ENCODE data around the gene HIVEP2.

Gene HIVEP2

DNA sequence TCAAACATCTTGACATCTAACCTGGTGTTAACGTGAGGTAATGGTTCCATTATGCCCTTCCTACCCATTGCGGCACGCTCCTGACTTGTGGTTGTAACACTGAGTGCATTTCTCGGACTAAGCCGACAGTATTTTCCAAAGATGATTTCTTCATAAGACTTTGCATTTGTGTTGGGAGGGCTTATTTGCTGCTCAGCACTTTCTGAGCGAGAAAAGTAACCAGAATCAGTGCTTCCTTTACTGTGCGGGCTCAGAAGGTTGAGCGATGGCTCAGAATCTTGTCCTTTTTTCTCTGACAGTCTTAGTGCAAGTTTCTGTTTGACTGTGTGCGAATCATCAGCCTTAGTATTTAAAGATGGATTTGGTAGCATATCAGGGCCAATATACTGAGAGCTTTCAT lies 171.7 kb downstream of the HIVEP2 start:
- no peak overlapping the region for H4K12ac ChIP-seq (ENCODE audit: low read depth, low read length)
- H3K18ac ChIP-seq (ENCODE audit: low read length), result no peak overlapping the region
- H2BK5ac ChIP-seq (ENCODE audit: low read depth, low read length, poor library complexity), result no peak overlapping the region
- H3K4me1 ChIP-seq (ENCODE audit: control insufficient read depth in 1 of 2, insufficient read depth in 2 of 2, low read length in 2 of 2), result no peaks in the 10 kb centered on the region
- no peaks in the 10 kb centered on the region for H3K27me3 ChIP-seq (ENCODE audit: insufficient read depth, low read length)
- WGBS (ENCODE audit: extremely low coverage, insufficient coverage, insufficient read length), result no CpG with 5 or more reads among the region's 9 CpGs
- H3K9me3 ChIP-seq (ENCODE audit: insufficient read depth, low read depth, low read length), result peaks cover 2% of the 10 kb centered on the region
- H3K4me3 ChIP-seq (ENCODE audit: low read depth, low read length), result no peak overlapping the region
- DNase-seq, result no peak
- H3K14ac ChIP-seq (ENCODE audit: low read length), result no peak overlapping the region
- no peaks in the 10 kb centered on the region for H3K79me1 ChIP-seq (ENCODE audit: low read length)
- no peak overlapping the region for H2BK120ac ChIP-seq (ENCODE audit: insufficient read depth, low read length, poor library complexity)
- no peaks in the 10 kb centered on the region for H3K79me2 ChIP-seq (ENCODE audit: control insufficient read depth, insufficient read depth, low read length, poor library complexity)
- H3K27ac ChIP-seq (ENCODE audit: low read depth, low read length), result no peak overlapping the region
- H3K4ac ChIP-seq (ENCODE audit: low read depth, low read length), result no peak overlapping the region
- H2BK12ac ChIP-seq (ENCODE audit: low read length), result no peak overlapping the region
- no peak overlapping the region for H4K91ac ChIP-seq (ENCODE audit: low read depth, low read length)
- no peak overlapping the region for H3K4me2 ChIP-seq (ENCODE audit: low read length)
- no peak overlapping the region for H3K9ac ChIP-seq (ENCODE audit: low read length)
- no peak overlapping the region for H2AK5ac ChIP-seq (ENCODE audit: low read length)
- no peak overlapping the region for H4K8ac ChIP-seq (ENCODE audit: low read depth, low read length)
- H3K36me3 ChIP-seq (ENCODE audit: control insufficient read depth in 1 of 2, insufficient read depth in 2 of 2, low read length in 2 of 2), result peaks cover 20 to 44% of the 10 kb centered on the region in 2 experiments
- no peak overlapping the region for H2AFZ ChIP-seq (ENCODE audit: insufficient read depth, low read length, poor library complexity)
- H3K23ac ChIP-seq (ENCODE audit: low read length), result no peak overlapping the region

GRCh38 chr6:142771162-142771561 lies 173.8 kb downstream of the HIVEP2 start:
- DNase-seq, result no peak
- no CpG with 5 or more reads among the region's 12 CpGs for WGBS (ENCODE audit: extremely low coverage, insufficient coverage, insufficient read length)

GRCh38 chr6:142765306-142765705 lies 179.7 kb downstream of the HIVEP2 start:
- H4K12ac ChIP-seq (ENCODE audit: low read depth, low read length), result no peak overlapping the region
- H3K18ac ChIP-seq (ENCODE audit: low read length), result no peak overlapping the region
- H3K4me3 ChIP-seq (ENCODE audit: low read depth, low read length), result no peak overlapping the region
- no peak overlapping the region for H3K23ac ChIP-seq (ENCODE audit: low read length)
- H3K4me1 ChIP-seq (ENCODE audit: control insufficient read depth in 1 of 2, insufficient read depth in 2 of 2, low read length in 2 of 2), result no peaks in the 10 kb centered on the region
- no peaks in the 10 kb centered on the region for H3K79me1 ChIP-seq (ENCODE audit: low read length)
- no peak overlapping the region for H3K4ac ChIP-seq (ENCODE audit: low read depth, low read length)
- H4K8ac ChIP-seq (ENCODE audit: low read depth, low read length), result no peak overlapping the region
- H2AFZ ChIP-seq (ENCODE audit: insufficient read depth, low read length, poor library complexity), result no peak overlapping the region
- no peak overlapping the region for H4K91ac ChIP-seq (ENCODE audit: low read depth, low read length)
- no peaks in the 10 kb centered on the region for H3K79me2 ChIP-seq (ENCODE audit: control insufficient read depth, insufficient read depth, low read length, poor library complexity)
- H2AK5ac ChIP-seq (ENCODE audit: low read length), result no peak overlapping the region
- H3K4me2 ChIP-seq (ENCODE audit: low read length), result no peak overlapping the region
- H2BK120ac ChIP-seq (ENCODE audit: insufficient read depth, low read length, poor library complexity), result no peak overlapping the region
- H3K36me3 ChIP-seq (ENCODE audit: control insufficient read depth in 1 of 2, insufficient read depth in 2 of 2, low read length in 2 of 2), result peaks cover 6 to 7% of the 10 kb centered on the region in 2 experiments
- H3K9me3 ChIP-seq (ENCODE audit: insufficient read depth, low read depth, low read length), result no peaks in the 10 kb centered on the region
- H3K9ac ChIP-seq (ENCODE audit: low read length), result no peak overlapping the region
- H3K27me3 ChIP-seq (ENCODE audit: insufficient read depth, low read length), result no peaks in the 10 kb centered on the region
- no peak for DNase-seq
- no peak overlapping the region for H3K14ac ChIP-seq (ENCODE audit: low read length)
- no peak overlapping the region for H2BK5ac ChIP-seq (ENCODE audit: low read depth, low read length, poor library complexity)
- WGBS (ENCODE audit: extremely low coverage, insufficient coverage, insufficient read length), result no CpG with 5 or more reads among the region's 1 CpG
- H2BK12ac ChIP-seq (ENCODE audit: low read length), result no peak overlapping the region
- no peak overlapping the region for H3K27ac ChIP-seq (ENCODE audit: low read depth, low read length)

More at GRCh38 chr6:142771162-142771561, 173.8 kb downstream of the HIVEP2 start:
- Histone ChIP-seq H2AFZ (ENCODE audit: insufficient read depth, low read length, poor library complexity) (no peak overlapping the region), H4K91ac (ENCODE audit: low read depth, low read length) (no peak overlapping the region), H3K27ac (ENCODE audit: low read depth, low read length) (no peak overlapping the region), H3K36me3 (ENCODE audit: control insufficient read depth in 1 of 2, insufficient read depth in 2 of 2, low read length in 2 of 2) (peaks cover 20 to 44% of the 10 kb centered on the region in 2 experiments), H2AK5ac (ENCODE audit: low read length) (no peak overlapping the region), H3K27me3 (ENCODE audit: insufficient read depth, low read length) (no peaks in the 10 kb centered on the region), H3K4me2 (ENCODE audit: low read length) (no peak overlapping the region), H4K8ac (ENCODE audit: low read depth, low read length) (no peak overlapping the region), H3K9ac (ENCODE audit: low read length) (no peak overlapping the region), H3K4me1 (ENCODE audit: control insufficient read depth in 1 of 2, insufficient read depth in 2 of 2, low read length in 2 of 2) (no peaks in the 10 kb centered on the region), H3K9me3 (ENCODE audit: insufficient read depth, low read depth, low read length) (peaks cover 2% of the 10 kb centered on the region), H2BK12ac (ENCODE audit: low read length) (no peak overlapping the region), H3K23ac (ENCODE audit: low read length) (no peak overlapping the region), H3K14ac (ENCODE audit: low read length) (no peak overlapping the region), H2BK120ac (ENCODE audit: insufficient read depth, low read length, poor library complexity) (no peak overlapping the region), H3K18ac (ENCODE audit: low read length) (no peak overlapping the region), H3K79me2 (ENCODE audit: control insufficient read depth, insufficient read depth, low read length, poor library complexity) (no peaks in the 10 kb centered on the region), H3K79me1 (ENCODE audit: low read length) (no peaks in the 10 kb centered on the region), H4K12ac (ENCODE audit: low read depth, low read length) (no peak overlapping the region), H3K4ac (ENCODE audit: low read depth, low read length) (no peak overlapping the region), H2BK5ac (ENCODE audit: low read depth, low read length, poor library complexity) (no peak overlapping the region), H3K4me3 (ENCODE audit: low read depth, low read length) (no peak overlapping the region)

- Histone ChIP-seq H3K4me1 (ENCODE audit: control insufficient read depth in 1 of 2, insufficient read depth in 2 of 2, low read length in 2 of 2) (no peaks in the 10 kb centered on the region), H4K91ac (ENCODE audit: low read depth, low read length) (no peak overlapping the region), H2AK5ac (ENCODE audit: low read length) (no peak overlapping the region), H3K9me3 (ENCODE audit: insufficient read depth, low read depth, low read length) (no peaks in the 10 kb centered on the region), H4K8ac (ENCODE audit: low read depth, low read length) (no peak overlapping the region), H3K23ac (ENCODE audit: low read length) (no peak overlapping the region), H2BK120ac (ENCODE audit: insufficient read depth, low read length, poor library complexity) (no peak overlapping the region), H3K79me2 (ENCODE audit: control insufficient read depth, insufficient read depth, low read length, poor library complexity) (no peaks in the 10 kb centered on the region), H3K9ac (ENCODE audit: low read length) (no peak overlapping the region), H3K79me1 (ENCODE audit: low read length) (no peaks in the 10 kb centered on the region), H4K12ac (ENCODE audit: low read depth, low read length) (no peak overlapping the region), H3K4ac (ENCODE audit: low read depth, low read length) (no peak overlapping the region), H3K4me2 (ENCODE audit: low read length) (no peak overlapping the region), H3K27ac (ENCODE audit: low read depth, low read length) (no peak overlapping the region), H2BK12ac (ENCODE audit: low read length) (no peak overlapping the region), H3K36me3 (ENCODE audit: control insufficient read depth in 1 of 2, insufficient read depth in 2 of 2, low read length in 2 of 2) (peaks cover 0 to 10% of the 10 kb centered on the region in 2 experiments), H2BK5ac (ENCODE audit: low read depth, low read length, poor library complexity) (no peak overlapping the region), H3K4me3 (ENCODE audit: low read depth, low read length) (no peak overlapping the region), H3K27me3 (ENCODE audit: insufficient read depth, low read length) (no peaks in the 10 kb centered on the region), H3K14ac (ENCODE audit: low read length) (no peak overlapping the region), H2AFZ (ENCODE audit: insufficient read depth, low read length, poor library complexity) (no peak overlapping the region), H3K18ac (ENCODE audit: low read length) (no peak overlapping the region)
- DNase-seq, result no peak
- WGBS (ENCODE audit: extremely low coverage, insufficient coverage, insufficient read length), result no CpG with 5 or more reads among the region's 1 CpG
Measured at GRCh38 chr6:142764311-142764710, 180.7 kb downstream of the HIVEP2 start.

Measured in trophoblast cell (in vitro differentiated cells and primary cell).